T-helper 2 cell treated with Interferon-gamma antibody and Interleukin-4, amounts not matched to agents 100 ng/mL and 5 ng/mL, for 36 hours (primary cell): ENCODE results near the gene ENDOD1. TPM values are rescaled to one million over a fixed set of nuclear protein-coding genes. Genes with fewer than 3 reads are reported as not detected.

Experiments
- intact Hi-C: fragments of 100-400 bp; cut with micrococcal nuclease; formaldehyde crosslinking; loops from one replicate; pipeline ENCODE4 v1.15.1; 2023
- total RNA-seq: library from RNA; stranded (reverse); gene quantifications from 2 replicates; pipeline ENCODE4 v1.2.3, GENCODE V29; 2022

ENDOD1 gene
- total RNA-seq, 1 donor from 2014 or later, result 19.9 TPM

GRCh38 chr11:95157824-95158223 is 68.2 kb downstream of the ENDOD1 start:
- intact Hi-C loops, result loop anchor here (10.0 kb wide), 2 partner anchors 177 to 347 kb away; no protein-coding TSS in a partner anchor

- intact Hi-C loops, result no loop called here
Observed at GRCh38 chr11:95161248-95161647, 71.6 kb downstream of the ENDOD1 start.

- intact Hi-C loops, result no loop called here
Observed at GRCh38 chr11:95163106-95163505, 73.5 kb downstream of the ENDOD1 start.

GRCh38 chr11:95165638-95166037 is 76.0 kb downstream of the ENDOD1 start:
- intact Hi-C loops, result no loop called here

DNA sequence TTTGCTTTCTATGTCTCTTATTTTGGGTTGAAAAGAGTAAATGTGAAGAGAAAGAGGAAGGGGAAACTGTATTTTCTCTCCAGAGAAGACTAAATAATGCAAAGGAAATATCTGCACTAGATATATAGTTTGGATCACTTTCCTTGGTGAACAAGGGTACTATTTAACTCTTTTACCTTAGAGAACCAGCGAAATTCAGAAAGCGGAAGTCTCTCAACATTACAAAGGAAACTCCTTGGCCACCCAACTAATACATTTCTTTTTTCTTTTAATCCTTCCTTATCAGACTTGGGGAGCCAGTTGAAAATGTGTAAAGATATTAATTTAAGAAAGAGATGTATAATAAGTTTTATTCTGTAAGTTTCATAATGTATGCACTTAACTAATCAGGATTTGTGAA is 77.1 kb downstream of the ENDOD1 start:
- intact Hi-C loops, result no loop called here

DNA sequence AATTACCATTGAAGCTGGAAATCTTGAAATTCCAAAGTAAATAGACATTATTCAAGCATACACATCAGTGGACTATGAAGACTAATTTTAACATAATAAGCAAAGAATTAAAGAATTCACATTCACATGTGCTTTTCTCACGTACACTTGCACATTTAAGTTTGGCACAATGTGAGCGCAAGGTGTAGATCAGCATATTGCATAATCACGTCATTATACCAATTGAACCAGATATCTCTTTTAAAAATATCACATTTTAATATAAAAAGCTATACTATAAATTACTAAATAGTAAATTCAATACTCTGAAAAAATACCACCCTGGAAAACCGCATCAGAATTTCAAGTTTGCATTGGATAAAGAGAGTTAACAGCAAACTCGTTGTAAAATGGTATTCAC is 80.6 kb downstream of the ENDOD1 start:
- intact Hi-C loops, result no loop called here

GRCh38 chr11:95175818-95176380 is 86.3 kb downstream of the ENDOD1 start:
- intact Hi-C loops, result no loop called here

Other genes with a start within 250 kb of the ENDOD1 start
- gene CWC15, start 116.3 kb upstream of the ENDOD1 start, total RNA-seq, result 68.8 and 69.0 TPM in 2 replicates
- gene KDM4D, start 116.1 kb upstream of the ENDOD1 start, total RNA-seq, result 0.39 and 0.45 TPM in 2 replicates
- not detected in 2 replicates for gene KDM4E, start 64.6 kb upstream of the ENDOD1 start, total RNA-seq
- gene KDM4F, start 40.4 kb upstream of the ENDOD1 start, total RNA-seq, result not detected in 2 replicates
- gene SRSF8, start 22.9 kb upstream of the ENDOD1 start, total RNA-seq, result 33.3 and 33.4 TPM in 2 replicates
- 26.4 and 28.0 TPM in 2 replicates for gene SESN3, start 141.4 kb downstream of the ENDOD1 start, total RNA-seq